ENCODE data around the gene CCR4.

GRCh38 chr3:32959371-32959770 is 7.9 kb downstream of the CCR4 start:
- TF ChIP-seq PRDM10 (IDR thresholded peaks at IDR 0.05; ENCODE audit: partially characterized antibody): no peak
- no peak for TF ChIP-seq ZNF217 (CRISPR knock-in tag; IDR thresholded peaks at IDR 0.05)
- no peak for TF ChIP-seq POLR2A (conservative IDR thresholded peaks at IDR 0.05)
- TF ChIP-seq ADNP (tag; IDR thresholded peaks at IDR 0.05): no peak
- no peak for TF ChIP-seq NKRF (IDR thresholded peaks at IDR 0.05; ENCODE audit: borderline replicate concordance)
- no peak for TF ChIP-seq DNMT1 (IDR thresholded peaks at IDR 0.05)
- no peak for TF ChIP-seq RBBP5 (IDR thresholded peaks at IDR 0.05; ENCODE audit: borderline replicate concordance, insufficient read depth, low read length, poor library complexity, severe bottlenecking)
- no peak for TF ChIP-seq CTCF (IDR thresholded peaks at IDR 0.05 in 2 of 3, conservative IDR thresholded peaks at IDR 0.05 in 1 of 3; ENCODE audit: insufficient read depth in 2 of 3, low read depth in 1 of 3, low read length in 3 of 3)

Measured in K562 (cell line).